ENCODE data around the gene ELL2.
"Not testable (repeated sequence)": the region's sequence is repeated elsewhere in the genome, so short reads cannot be mapped to it uniquely, and the experiment has no call there.

The ELL2 gene

GRCh38 chr5:95859661-95860060, 102.0 kb downstream of the ELL2 start:
- no peak for DNase-seq (ENCODE audit: low spot score)

DNA sequence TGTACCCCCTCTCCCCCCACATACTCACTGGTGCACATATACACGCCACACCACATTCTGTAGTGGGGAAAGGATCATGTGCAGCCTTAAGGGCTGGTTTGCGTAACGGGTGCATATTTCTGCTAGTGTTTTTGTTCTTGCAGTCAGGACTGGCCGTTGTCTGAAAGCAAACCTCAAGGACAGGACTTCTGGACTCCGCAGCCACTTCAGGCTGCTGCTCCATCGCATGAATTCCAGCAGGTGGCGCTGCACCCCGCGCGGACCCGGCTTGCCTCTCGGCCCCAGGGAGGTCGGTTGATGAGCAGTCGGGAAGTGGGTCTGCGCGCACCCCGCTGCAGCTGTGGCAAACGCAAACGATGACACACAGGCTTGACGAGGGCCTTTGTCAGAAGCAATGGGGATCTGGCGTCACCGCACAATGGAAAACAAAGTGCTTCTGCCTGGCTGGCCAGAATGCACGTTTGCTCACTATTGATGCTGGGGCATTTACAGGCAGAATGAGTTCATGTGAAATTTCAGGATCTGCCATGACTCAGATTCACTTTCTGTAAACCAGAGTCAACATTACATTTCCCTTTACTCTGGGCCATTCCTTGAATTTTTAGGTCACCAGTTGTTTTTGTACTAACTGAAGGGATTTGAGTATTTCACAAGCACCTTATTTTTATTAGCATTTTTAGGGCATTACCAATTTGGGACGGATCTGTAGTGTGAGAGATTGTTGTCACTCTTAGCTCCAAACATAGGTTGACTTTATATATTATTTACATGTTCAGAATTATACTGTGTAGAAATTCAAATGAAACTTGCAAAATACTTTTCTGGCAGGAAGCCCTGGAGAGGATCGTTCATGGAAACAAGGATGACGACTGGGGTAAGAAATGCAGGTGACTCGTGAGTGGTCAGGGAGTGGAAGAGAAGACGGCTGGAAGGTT, 102.7 kb downstream of the ELL2 start:
- DNase-seq (ENCODE audit: low spot score) = peak; percentile 99

GRCh38 chr5:95858023-95858461, 103.6 kb downstream of the ELL2 start:
- DNase-seq (ENCODE audit: low spot score) = no peak

DNA sequence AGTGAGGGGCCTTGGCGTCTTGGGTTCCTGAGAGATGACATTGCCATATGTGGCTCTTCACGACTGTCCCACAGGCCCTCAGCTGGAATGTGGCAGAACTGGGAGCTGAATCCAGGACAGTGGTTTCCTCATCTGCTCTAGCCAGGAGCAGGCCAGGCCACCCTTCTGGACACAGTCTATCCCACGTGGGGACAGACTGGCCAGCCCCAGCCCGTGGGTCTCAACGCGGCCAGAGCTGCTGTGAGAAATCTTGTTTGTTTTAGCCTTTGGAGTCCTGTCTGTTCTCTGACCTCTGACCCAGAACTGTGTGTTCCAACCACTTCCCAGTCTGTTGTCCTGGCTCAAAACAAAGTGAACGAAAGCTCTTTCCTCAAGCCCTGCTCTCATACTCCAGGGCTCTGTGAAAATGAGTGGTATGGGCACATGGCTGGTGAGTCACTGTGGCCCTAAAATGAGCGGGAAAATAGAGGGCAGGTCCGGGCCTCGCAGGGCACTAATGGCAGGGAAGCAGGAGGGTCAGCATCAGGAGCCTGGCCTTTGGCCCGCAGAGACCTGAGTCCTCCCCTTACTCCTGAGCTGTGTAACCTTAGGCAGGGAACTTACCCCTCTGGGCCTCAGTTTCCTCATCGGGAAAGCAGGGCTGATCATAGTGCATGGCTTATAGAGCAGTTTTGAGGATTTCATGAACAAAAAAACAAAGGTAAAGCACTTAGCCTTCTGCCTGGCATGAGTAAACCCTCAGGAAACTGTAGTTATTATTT, 104.3 kb downstream of the ELL2 start:
- no peak for DNase-seq (ENCODE audit: low spot score)

DNA sequence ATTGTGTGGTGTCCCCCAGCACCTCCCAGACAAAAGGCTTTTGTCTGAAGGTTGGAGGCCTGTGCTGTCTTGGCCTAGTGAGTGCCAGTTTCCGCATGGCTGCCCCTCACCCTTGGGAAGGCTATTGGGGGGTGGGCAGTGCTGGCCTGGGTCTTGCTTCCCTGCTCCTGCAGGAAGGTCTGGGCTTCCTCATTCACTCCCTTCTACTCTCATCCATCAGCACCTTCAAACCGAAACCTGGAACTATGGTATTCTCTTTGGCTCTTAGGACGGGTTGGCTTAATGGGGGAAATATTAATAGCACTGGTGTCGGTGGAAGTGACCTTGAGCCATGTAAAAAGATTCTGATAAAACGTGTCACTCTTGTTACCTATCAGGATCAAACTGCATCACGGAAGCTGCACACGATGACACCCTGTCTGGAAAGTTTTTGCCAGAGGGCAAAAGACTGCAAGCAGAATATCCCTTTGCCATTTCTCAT, 105.1 kb downstream of the ELL2 start:
- DNase-seq (ENCODE audit: low spot score) = no peak

DNA sequence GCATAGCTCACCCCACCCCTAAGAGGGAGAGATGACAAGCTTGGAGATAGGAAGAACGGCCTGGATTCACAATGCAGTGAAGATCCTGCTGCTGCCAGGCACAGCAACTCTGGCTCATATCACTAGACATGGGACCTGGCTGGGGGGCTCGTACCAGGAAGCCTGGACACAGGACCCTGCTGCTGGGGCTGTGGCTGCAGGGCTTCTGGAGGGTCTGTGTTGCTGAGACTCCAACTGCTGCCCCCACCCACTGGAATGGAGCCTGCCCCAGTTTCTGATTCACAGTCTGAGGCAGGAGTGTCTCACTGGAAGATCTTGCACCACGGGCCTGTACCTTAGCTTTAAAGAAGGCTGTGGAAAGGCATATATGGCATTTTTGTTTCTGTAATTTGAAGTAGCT, 108.2 kb downstream of the ELL2 start:
- no peak for DNase-seq (ENCODE audit: low spot score)

DNA sequence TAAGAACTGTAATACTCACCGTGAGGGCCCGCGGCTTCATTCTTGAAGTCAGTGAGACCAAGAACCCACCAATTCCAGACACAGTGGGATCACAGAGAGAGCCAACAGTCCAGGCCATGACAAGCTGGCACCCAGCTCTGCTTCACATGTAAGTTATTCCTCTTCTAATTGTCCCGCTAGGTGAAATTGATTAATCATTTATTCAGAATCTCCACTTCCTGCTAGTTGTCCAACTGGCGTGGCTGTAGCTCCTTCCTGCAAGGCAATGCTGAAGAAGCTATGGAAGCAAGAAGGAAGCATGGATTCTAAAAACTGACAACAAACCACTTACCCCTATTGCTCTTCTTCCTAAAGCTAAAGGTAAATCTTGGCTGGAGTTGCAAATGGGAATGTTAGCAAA, 109.1 kb downstream of the ELL2 start:
- no peak for DNase-seq (ENCODE audit: low spot score)

DNA sequence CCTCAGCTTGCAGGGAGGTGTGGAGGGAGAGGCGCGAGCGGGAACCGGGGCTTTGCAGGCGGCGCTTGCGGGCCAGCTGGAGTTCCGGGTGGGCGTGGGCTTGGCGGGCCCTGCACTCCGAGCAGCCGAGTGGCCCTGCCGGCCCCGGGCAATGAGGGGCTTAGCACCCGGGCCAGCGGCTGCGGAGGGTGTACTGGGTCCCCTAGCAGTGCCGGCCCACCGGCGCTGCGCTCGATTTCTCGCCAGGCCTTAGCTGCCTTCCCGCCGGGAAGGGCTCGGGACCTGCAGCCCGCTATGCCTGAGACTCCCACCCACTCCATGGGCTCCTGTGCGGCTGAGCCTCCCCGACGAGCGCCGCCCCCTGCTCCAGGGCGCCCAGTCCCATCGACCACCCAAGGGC, 110.5 kb downstream of the ELL2 start:
- not testable (repeated sequence) for DNase-seq (ENCODE audit: low spot score)

- DNase-seq (ENCODE audit: low spot score) = no peak
Measured at GRCh38 chr5:95850391-95850894, 111.2 kb downstream of the ELL2 start.

DNA sequence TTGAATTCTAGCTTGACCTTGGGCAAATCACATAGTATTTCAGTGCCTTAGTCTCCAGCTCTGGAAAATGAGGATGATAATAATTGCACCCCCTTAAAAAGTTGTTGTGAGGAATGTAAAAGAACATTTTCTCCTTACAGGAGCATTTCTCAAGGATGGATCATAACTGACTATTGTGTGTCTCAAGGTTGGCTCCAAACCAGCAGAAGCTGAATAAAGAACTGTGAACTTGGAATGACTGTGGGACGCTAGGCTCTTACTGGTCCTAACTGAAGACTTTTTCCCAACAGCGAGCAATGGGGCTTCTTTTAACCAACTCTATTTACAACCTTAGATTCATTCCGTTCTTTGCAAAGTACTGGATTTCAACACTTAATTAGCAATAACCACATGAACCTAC, 113.0 kb downstream of the ELL2 start:
- DNase-seq (ENCODE audit: low spot score) = no peak

GRCh38 chr5:95847261-95847592, 114.4 kb downstream of the ELL2 start:
- no peak for DNase-seq (ENCODE audit: low spot score)

GRCh38 chr5:95846554-95847260, 114.9 kb downstream of the ELL2 start:
- DNase-seq (ENCODE audit: low spot score) = peak; percentile 76

DNA sequence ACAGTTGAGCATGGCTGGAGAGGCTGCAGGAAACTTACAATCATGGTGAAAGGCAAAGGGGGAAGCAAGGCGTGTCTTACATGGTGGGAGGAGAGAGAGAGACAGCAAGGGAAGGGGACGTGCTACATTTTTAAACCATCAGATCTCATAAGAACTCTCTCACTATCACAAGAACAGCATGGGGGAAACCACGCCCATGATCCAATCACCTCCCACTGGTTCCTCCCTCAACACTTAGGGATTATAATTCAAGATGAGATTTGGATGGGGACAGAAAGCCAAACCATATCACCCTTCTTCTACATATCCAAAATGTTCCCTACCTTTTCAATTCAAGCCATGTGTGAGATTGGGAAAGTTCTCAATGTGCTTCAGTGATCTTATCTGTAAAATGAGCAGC, 116.3 kb downstream of the ELL2 start:
- DNase-seq (ENCODE audit: low spot score) = no peak

- no peak for DNase-seq (ENCODE audit: low spot score)
Measured at GRCh38 chr5:95843733-95844223, 117.9 kb downstream of the ELL2 start.

DNA sequence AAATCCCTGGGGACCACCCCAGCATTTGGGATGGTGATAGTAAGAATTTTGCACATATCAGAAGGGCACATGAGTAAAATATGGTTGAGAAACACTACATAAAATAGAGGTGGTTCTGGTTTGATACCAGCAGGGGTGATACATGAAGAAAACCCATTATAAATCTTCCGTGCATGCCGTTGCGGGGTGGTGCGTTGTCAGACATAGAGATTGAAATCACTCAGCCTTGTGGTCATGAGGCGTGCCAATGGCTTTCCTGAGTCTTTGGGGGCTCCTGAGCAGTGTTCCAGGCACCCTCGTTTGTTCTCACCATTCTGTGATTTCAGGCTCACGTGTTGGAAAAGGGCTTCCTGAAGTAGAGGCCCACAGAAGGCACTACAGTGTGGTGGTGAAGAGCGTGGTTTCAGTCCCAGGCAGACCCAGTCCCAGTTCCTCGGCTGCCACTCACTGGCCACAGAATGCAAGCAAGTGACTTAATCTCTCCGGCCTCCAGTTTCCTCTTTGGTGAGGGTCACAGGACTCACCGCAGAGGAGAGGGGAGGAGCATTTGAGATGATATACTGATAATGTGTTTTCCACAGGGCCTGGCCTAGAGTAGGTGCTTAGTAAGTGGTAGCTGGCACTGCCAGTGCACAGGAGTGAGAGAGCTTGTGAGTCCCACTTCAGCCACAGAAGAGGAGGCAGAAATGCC, 118.7 kb downstream of the ELL2 start:
- DNase-seq (ENCODE audit: low spot score) = peak; percentile 58

- DNase-seq (ENCODE audit: low spot score) = no peak
Measured at GRCh38 chr5:95841914-95842812, 119.5 kb downstream of the ELL2 start.

DNA sequence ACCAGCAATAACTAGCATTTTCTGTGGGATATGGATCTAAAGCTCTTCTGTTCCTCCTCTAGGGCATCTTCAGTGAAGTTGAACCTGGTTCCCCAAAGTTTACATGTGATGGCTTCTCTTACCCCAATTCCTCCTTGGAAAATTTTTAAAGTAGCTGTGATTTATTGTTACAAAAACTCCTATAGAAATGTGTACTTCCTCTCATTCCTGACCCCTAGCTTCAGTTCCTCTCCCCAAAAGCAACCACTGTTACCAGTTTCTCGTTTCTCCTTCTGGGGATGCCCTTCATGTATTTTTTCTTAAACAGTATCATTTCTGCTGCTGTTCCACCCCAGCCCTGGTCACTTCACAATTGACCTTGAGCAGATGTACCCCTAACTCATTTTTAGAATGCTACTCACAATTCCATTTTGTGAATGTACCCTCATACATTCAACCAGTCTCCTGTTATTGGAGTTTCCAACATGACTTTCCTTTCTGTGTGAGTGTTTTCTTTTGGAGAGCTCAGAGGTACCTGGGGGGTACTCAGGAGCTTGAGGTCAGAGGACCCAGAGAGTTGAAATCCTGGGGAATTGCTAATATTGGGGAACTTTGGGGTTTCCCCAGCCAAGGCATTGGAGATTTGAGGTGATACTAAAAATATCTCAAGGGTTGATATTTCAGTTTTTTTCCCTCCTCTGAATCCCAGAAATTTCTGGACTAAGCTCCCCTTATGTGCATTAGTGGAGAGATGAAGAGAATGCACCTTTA, 120.5 kb downstream of the ELL2 start:
- no peak for DNase-seq (ENCODE audit: low spot score)

DNA sequence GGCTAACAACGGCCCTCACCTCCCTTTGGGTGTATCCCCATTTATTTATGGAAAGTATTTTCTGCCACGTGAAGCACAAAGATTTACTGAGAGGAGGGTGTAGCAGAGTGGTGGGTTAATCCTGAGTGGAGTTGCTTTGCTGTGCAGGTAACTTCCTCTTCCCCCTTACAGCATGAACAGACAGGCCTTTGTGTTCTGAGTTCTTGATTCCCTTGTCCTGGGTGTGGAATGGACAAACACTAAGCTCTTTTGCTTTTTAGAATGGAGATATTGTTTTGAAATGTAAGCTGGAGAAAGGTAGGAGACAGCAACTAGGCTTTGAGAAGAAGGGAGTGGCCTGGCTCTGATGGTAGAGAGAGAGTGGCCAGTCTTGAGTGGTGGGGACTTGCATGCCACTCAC, 122.0 kb downstream of the ELL2 start:
- DNase-seq (ENCODE audit: low spot score) = no peak

GRCh38 chr5:95838556-95838955, 123.1 kb downstream of the ELL2 start:
- no peak for DNase-seq (ENCODE audit: low spot score)
